ENCODE results near the gene VSTM2B.
"Not testable (repeated sequence)": the region's sequence is repeated elsewhere in the genome, so short reads cannot be mapped to it uniquely, and the experiment has no call there.

The VSTM2B gene

GRCh38 chr19:29532956-29533355, 7.2 kb downstream of the VSTM2B start:
- no peak for DNase-seq

- no peak for DNase-seq
These were observed 8.1 kb downstream of the VSTM2B start for GRCh38 chr19:29533578-29534544.

GRCh38 chr19:29535214-29535831, 9.5 kb downstream of the VSTM2B start:
- DNase-seq = no peak

DNA sequence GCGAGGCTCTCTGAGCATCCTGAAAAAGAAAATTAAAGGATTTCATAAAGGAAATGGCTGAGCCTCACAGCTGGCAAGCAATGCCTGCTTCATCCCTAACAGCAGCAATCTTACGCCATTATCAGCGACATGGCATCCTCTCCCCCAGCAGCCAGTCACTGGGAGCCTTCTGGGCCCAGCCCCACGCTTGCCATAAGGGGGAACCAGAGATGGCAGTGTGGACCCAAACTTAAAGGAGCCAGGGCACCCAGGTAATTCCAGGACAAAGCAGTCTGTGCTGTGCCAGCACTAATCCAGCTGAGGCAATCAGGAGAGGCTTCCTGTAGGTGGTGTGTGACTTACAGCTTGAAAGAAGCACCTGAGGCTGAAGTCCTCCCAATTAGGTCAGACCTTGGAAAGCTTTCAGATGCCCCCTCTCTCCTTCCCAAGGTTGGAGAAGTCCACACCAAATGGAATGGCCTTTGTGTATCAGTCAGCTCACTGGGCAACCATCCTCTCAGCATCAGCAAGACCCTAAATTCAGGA, 10.3 kb downstream of the VSTM2B start:
- DNase-seq = no peak

- DNase-seq = no peak
These were observed 11.4 kb downstream of the VSTM2B start for GRCh38 chr19:29537181-29537580.

DNA sequence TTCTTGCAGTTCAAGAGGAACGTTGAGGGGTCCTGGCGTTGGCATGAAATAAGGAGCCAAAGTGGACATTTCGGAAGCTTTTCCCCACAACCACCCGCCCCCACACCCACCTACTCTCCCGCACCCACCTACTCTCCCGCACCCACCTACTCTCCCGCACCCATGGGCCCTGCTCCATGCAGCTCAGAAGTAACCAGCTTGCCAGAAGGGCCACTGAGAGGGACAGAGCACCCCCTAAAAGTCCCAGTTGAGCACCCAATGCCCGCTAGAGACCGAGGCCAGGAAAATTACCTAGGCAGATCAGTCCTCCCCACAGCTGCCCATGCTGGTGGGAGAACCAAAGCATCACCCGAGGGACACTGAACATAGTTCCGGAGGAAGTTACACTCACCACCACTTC, 11.8 kb downstream of the VSTM2B start:
- no peak for DNase-seq

DNA sequence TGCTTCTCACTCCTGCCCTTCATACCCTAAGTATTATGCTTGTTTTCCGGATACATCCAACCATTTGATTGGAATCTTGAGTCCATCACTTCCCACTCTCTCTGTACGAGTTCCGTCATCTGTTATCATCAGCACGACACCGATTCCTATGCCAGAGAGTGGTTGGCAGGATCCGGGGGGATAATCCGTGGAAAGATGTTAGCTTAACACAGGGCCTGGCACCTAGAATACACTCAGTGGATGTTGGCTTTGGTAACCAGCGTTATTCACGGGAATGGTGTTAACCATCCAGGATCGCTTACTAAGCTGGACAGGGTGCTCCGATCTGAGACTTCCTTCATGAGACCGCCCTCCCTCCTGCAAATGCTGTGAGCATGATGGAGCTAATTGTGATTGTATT, 12.4 kb downstream of the VSTM2B start:
- DNase-seq = no peak

DNA sequence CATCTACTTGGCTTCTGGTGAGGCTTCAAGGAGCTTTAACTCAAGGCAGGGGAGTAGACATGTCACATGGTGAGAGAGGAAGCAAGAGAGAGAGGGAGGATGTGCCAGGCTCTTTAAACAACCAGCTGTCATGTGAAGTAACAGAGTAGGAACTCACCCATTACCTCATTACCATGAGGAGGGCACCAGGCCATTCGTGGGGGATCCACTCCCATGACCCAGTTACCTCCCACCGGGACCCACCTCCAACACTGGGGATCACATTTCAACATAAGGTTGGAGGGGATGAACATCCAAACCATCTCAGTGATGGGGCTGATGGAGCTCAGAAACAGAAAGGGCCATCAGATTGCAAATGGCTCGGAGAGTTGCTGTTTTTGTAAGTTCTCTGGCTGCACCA, 12.9 kb downstream of the VSTM2B start:
- no peak for DNase-seq

DNA sequence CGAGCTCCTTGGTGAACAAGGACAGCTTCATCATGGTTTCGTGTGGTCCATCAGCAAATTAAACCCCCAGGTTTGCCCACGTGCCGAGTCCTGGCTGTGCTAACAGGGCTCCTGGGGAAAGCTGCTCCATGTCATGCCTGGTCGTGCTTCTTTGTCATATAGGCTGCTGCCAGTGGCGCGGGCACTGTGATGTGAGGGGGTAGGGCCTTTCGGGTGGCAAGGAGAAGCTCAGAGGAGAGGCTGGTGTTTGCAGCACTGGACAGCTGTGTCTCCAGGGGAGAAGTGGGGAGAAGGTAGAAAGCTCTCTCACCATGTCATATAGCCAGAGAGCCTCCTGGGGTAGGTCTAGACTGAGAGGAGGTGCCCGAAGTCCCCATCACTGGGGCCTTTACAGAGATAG, 13.3 kb downstream of the VSTM2B start:
- no peak for DNase-seq

GRCh38 chr19:29539670-29540069, 13.9 kb downstream of the VSTM2B start:
- no peak for DNase-seq

GRCh38 chr19:29540114-29540513, 14.3 kb downstream of the VSTM2B start:
- no peak for DNase-seq

GRCh38 chr19:29541473-29542253, 15.9 kb downstream of the VSTM2B start:
- no peak for DNase-seq

GRCh38 chr19:29542327-29542726, 16.5 kb downstream of the VSTM2B start:
- DNase-seq = no peak

DNA sequence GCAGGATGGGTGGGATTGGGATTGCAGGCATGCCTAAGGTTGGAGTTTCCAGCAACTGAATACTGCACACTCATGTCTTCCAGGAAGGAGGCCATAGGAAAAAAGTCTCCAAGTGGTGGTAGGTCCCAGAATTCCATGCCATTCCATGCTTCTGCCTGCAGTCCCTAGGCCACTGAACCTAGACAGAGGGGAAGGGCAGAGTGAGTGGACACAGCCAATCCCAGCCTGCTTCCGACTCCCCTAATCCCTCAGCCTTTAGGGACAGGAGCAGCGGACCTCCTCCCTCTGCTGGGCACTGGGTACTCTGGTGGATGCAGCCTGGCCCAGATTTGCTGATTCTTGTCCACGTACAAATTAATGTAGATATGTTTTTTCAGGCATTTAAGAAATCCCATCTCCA, 17.0 kb downstream of the VSTM2B start:
- DNase-seq = no peak

- no peak for DNase-seq
These were observed 17.6 kb downstream of the VSTM2B start for GRCh38 chr19:29543381-29543780.

DNA sequence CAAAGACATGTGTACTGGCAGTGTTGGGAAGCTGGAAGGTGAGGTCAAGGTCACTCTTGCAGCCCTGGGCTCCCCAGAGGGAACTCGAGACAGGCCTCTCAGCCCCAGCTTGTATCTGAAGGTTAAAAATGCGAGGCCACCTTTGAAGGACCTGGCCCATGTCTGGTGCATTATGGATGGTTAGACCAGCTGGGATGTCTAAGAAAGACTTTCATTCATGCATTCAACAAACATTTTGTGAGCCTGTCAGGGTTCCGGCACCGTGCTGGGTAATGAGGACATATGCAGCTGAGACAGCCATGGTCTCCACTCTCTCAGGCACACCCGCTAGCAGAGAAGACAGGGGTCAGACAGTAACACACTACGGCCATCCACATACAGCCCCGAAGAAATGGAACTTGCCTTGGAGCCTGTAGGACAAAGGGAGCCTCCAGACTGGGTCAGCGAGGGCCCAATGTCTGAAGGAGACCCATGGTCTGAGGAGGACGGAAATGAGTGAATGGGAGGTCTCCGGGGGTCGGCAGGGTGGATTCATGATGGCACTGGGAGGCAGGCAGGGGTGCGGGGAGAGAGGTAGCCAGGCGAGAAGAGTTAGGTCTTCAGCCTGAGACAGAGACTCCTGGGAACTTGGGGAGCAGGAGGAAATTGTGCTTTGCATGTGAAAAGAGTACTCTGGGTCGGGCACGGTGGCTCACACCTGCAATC, 19.0 kb downstream of the VSTM2B start:
- no peak for DNase-seq

DNA sequence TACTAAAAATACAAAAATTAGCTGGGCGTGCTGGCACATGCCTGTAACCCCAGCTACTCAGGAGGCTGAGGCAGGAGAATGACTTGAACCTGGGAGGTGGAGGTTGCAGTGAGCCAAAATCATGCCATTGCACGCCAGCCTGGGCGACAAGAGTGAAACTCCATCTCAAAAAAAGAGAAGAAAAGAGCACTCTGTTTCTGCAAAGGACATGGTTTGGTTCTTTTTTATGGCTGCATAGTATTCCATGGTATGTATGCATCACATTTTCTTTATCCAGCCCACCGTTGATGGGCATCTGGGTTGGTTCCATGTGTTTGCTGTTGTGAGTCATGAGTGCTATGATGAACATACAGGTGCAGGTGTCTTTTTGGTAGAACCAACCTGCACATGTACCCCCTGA, 19.7 kb downstream of the VSTM2B start:
- DNase-seq = not testable (repeated sequence)

DNA sequence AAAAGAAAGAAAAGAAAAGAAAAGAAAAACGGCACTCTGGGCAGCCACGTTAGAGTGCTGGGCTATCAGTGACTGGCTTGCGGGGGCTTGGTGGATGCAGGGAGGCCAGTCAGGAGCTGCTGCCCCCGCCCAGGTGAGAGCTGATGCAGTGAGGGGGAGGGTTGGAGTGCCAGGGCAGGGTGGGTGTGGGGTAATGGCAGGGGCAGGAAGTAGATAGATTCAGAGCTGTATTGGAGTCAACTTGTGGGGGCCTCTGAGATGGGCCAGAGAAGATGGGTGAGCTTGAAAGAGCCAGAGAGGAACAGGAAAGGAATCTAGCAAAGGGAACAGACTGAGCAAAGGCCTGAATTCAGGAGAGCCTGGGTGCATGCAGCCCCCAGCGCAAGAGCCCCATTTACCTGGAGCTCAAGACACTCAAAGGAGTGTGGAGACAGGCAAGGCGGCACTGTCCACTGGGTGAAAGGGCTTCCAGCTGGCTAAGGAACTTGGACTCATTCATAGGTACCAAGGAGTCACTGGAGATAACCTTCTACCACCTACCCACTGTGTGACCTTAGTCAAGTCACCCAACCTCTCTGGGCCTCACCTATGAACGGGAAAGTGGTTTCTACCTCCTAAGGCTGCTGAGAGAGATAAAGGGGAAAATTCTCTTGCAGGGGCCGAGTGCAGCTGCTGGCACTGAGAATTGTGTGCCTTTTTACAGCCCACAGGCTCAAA, 20.2 kb downstream of the VSTM2B start:
- no peak for DNase-seq

DNA sequence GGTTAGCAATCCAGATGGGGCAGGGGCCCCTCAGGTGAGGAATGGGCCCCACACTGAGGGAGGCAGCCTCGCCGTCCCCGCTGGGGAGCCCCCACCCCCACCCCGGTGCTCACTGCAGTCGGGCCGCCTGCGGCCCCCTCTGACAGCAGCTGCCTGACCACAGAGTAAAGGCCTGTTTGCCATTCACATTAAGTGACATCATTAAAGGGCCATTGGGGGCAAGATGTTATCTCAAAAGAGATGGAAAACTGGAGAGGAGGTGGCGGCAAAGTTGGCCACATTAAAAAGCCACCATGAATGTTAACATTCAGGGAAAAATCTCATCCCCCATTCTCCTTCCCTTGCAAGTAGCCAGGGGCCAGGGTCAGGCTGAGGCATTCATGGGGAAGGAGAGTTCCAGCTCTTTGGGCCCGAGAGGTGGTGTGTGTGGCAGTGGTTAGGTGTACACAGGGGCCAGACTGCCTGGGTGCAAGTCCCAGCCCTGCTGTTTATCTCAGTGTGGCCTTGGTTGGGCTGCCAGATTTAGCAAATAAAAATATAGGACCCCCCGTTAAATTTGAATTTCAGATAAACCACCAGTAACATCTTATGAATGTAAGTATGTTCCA, 20.9 kb downstream of the VSTM2B start:
- DNase-seq = no peak

GRCh38 chr19:29547361-29547960, 21.7 kb downstream of the VSTM2B start:
- DNase-seq = no peak

GRCh38 chr19:29547981-29548380, 22.2 kb downstream of the VSTM2B start:
- no peak for DNase-seq
